RPMI8226 (cell line): Measurements from ENCODE around the gene RASGRF1.
"Not testable (repeated sequence)": the region's sequence is repeated elsewhere in the genome, so short reads cannot be mapped to it uniquely, and the experiment has no call there.

ENCODE experiments used
- DNase-seq: peaks from one replicate; pipeline ENCODE4 v3.0.0-alpha.2; 2015

RASGRF1 gene, protein sequence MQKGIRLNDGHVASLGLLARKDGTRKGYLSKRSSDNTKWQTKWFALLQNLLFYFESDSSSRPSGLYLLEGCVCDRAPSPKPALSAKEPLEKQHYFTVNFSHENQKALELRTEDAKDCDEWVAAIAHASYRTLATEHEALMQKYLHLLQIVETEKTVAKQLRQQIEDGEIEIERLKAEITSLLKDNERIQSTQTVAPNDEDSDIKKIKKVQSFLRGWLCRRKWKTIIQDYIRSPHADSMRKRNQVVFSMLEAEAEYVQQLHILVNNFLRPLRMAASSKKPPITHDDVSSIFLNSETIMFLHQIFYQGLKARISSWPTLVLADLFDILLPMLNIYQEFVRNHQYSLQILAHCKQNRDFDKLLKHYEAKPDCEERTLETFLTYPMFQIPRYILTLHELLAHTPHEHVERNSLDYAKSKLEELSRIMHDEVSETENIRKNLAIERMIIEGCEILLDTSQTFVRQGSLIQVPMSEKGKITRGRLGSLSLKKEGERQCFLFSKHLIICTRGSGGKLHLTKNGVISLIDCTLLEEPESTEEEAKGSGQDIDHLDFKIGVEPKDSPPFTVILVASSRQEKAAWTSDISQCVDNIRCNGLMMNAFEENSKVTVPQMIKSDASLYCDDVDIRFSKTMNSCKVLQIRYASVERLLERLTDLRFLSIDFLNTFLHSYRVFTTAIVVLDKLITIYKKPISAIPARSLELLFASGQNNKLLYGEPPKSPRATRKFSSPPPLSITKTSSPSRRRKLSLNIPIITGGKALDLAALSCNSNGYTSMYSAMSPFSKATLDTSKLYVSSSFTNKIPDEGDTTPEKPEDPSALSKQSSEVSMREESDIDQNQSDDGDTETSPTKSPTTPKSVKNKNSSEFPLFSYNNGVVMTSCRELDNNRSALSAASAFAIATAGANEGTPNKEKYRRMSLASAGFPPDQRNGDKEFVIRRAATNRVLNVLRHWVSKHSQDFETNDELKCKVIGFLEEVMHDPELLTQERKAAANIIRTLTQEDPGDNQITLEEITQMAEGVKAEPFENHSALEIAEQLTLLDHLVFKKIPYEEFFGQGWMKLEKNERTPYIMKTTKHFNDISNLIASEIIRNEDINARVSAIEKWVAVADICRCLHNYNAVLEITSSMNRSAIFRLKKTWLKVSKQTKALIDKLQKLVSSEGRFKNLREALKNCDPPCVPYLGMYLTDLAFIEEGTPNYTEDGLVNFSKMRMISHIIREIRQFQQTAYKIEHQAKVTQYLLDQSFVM (N-terminal part only)

GRCh38 chr15:79090487-79091203 is at the start of gene RASGRF1:
Gene RASGRF1, minus strand, starts transcription at chr15:79090780. Its CDS starts 282 bp downstream, at chr15:79090498.
- peak; percentile 35 for DNase-seq

- DNase-seq: no peak
Measured at GRCh38 chr15:79136434-79137046, 46.0 kb upstream of the RASGRF1 start.

GRCh38 chr15:79133309-79133708 is 42.7 kb upstream of the RASGRF1 start:
- DNase-seq: no peak

DNA sequence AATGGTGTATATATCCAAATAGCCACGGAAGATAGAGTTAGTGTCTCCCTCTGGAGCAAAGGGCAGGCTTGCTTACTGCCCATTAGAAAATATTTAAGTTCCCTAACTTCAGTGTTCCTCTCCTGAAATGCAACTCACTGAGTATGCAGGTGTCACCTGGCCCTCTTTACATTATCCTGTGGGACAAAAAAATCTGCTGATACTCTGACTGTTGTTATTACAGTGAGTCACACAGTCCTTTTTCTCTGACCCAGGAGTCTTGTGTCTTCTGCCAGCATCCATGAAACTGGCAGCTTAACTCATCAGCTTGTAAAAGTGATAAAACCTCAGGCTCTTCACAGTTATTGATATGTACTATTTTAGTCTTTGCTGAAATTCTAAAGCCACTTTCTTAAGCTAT is 42.2 kb upstream of the RASGRF1 start:
- no peak for DNase-seq

DNA sequence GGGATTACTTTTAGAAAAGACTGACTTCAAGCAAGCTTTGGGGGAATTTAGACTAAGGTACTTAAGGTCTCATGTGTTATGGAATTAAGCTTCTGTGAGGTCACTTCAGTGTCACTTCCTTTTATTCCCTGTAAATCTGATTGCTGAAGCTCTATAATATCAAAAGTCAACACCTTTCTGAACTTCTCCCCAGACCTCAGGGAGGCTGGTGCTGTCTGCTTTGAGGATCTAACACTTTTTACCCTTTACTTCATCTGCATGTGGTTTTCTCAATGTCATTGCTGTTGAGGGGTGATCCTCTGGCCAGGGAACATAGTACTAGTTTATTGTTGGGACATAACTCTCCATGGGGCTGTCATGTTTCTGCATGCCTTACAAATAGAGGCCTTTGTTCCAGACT is 41.8 kb upstream of the RASGRF1 start:
- DNase-seq: no peak

DNA sequence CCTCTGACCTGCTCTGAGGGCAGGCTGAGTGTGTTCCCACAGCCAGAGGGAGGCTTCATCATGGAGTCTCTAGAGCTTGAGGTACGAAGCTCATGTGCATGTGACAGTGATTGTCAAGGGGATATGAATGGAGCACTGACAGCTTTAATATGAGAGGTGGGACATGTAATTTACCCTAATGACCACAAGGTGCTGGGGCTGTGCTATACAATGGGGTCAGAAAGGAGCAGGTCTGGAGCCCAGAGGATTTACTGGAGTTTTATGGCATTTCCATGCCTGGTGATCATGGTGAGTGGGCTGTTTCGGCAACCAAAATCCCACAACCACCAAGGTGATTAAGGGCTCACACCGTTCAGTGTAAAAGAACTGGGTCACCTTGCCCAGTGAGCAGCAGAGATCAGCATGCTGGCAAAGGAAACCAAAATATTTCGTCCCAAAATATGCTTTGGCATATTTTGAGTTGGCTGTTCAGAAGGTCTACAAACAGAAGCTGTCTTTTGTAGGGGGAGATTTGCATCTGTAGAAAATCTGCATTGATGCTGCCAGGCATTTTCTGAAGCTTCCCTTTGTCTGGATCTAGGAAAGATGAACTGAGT is 40.1 kb upstream of the RASGRF1 start:
- DNase-seq: no peak

DNA sequence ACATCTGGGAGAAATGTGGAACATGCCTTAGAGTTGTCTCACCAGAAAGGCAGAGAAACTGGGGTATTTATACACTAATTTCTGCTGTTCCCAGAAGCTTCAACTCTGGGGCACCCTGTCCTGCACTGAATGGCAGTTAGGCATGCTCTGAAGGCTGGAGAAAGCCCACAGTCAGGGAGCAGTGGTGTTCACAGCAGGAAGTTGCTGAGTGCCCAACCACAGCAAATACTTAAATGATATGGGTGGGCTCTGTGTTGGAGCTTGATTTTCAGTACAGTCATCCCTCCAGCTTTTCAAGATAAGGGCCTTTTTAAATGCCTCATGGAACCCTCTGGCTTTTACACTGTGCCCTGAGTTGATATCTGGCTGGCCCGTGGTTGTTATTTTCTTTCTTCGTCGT is 38.7 kb upstream of the RASGRF1 start:
- DNase-seq: no peak

- no peak for DNase-seq
Measured at GRCh38 chr15:79128556-79128955, 38.0 kb upstream of the RASGRF1 start.

- no peak for DNase-seq
Measured at GRCh38 chr15:79124388-79124787, 33.8 kb upstream of the RASGRF1 start.

DNA sequence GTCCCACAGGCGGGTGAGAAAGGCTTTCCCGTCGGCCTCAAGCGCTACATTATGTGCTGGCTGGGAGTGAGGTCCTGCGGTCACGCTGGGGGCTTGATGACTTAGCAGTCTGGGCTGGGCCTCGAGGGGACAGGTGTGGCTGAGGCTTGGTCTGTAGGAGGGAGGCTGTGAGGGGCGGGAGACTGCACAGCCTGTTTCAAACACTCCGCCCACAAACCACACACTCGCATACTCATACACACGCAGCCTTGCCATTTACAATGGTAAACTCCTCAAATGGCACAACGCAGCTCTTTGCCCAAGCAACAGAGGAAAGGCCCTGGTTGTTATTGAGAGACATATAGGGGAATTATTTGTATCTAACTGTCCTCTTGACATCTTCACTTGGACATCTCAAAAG is 32.4 kb upstream of the RASGRF1 start:
- DNase-seq: peak; percentile 81

DNA sequence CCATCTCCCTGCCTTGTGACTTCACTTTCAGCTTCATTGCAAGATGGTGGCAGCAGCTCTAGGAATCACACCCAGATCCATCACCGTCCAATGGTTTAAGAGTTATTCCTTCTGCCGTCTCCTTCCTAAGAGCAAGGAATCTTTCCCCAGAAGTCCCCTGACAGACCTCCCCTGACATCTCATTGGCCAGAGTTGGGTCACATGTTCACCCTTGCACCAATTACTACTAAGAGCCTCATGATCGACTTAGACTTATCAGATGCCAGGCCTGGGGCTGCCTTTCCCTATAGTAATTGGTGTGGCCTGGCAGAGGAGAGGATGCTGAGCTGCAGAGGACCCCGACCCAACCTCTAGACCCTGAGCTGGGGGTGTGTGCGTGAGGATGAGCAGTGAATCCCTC is 31.8 kb upstream of the RASGRF1 start:
- DNase-seq: no peak

DNA sequence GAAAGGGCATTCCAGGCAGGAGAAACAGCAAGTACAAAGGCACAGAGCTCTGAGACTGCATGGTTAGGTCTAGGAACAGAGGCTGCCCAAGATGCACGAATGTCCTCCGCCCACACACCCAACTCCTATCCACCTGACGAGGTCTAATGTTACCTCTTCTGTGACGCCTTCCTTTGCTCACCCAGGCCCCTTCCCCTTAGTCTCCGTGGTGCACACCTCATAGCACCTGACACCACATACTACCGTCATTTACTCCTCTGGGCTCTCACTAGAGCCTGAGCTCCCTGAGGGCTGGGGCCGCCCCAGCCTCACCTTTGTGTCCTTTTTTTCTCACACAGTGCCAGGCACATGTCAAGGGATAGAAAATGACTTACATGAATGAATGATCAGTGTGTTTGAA is 31.0 kb upstream of the RASGRF1 start:
- no peak for DNase-seq

- no peak for DNase-seq
Measured at GRCh38 chr15:79117442-79118204, 27.0 kb upstream of the RASGRF1 start.

GRCh38 chr15:79116771-79117170 is 26.2 kb upstream of the RASGRF1 start:
- DNase-seq: no peak

- no peak for DNase-seq
Measured at GRCh38 chr15:79115986-79116665, 25.5 kb upstream of the RASGRF1 start.

DNA sequence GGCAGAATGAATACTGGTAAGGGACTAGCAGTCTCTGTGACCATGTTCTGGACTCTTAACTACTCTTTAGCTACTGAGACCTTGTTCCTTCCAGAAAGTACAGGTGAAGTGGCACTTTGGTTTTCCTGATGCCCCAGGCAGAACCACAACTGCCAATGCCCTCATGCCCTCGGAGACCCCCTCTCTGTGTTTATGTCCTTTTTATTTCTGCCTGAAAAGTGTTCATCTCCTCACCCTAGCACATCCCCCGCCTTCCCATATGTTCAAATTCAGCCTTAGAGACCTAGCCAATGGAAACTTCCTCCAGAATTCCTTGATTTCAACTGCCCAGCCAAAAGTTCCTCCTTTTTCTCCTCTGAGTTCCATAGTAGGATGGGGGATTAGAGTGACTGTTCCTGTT is 23.3 kb upstream of the RASGRF1 start:
- no peak for DNase-seq

DNA sequence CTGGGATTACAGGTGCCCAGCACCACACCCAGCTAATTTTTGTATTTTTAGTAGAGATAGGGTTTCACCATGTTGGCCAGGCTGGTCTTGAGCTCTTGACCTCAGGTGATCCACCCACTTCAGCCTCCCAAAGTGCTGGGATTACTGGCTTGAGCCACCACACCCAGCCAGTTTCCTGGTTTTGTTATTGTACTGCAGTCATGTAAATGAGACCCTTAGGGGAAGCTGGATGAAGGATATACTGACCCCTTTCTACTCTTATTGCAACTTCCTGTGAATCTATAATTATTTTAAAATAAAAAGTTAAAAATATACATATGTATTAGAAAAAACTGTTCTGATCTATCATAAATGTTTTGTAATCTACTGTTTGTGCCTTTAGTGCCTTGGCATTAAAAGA is 20.8 kb upstream of the RASGRF1 start:
- not testable (repeated sequence) for DNase-seq

DNA sequence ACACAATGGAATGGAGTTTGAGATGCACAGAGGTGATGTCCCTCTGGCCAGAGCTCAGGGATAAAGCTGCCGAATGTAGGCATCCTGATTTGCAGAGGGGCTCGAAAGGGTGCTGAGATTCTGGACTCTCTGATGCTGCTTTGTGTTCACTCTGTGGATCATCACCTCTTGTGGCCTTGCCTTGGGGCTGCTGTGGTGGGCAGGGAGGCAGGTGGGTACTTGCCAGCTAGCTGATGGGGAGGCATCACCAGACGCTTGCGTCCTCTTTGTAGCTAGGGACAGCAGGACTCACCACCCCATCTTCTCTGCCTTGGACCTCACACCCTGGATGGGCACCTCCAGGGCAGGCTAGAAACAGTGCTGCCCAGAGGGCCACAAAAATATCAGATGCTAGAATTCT is 14.6 kb upstream of the RASGRF1 start:
- no peak for DNase-seq

- DNase-seq: no peak
Measured at GRCh38 chr15:79102595-79102994, 12.0 kb upstream of the RASGRF1 start.

DNA sequence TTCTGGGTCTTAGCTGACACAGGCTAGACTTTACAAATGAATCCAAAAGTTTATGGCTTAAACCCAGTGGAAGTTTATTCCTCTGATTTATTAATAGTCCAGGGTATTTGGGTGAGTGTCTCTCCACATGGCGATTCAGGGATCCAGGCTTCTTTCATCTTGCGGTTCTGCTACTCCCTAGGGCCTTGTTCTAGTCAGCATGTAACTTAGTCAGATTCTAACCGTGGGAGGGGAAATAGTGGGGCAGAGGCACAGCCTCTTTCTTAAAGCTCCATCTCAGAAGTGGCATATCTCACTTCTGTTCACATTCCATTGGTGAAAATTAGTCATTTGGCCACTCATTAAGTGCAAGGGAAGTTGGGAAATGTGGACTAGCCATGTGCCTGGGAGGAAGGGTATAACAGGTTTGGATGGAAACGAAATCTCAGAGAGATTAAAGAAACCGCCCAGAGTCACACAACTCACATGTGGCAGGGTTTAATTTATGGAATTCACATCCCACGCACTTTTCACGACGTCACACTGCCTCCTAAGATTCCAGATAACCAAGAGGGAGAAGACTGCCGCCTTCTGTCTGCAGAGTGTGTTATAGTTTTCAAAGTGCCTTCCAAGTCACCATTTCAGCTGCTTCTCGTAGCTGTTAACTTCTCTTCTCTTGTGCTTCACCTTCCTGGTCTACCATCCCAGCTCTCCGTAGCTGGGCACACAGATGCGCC is 11.4 kb upstream of the RASGRF1 start:
- no peak for DNase-seq
